ENCODE data around the gene CRTAC1. TPM values are rescaled to one million over a fixed set of nuclear protein-coding genes. Genes with fewer than 3 reads are reported as not detected.

The CRTAC1 gene
- total and polyA plus RNA-seq, 10 of the 15 experiments (the other 5 are each of a cell fraction or from before 2014, with no cell fraction given): 0.10 TPM; not detected in 9

DNA sequence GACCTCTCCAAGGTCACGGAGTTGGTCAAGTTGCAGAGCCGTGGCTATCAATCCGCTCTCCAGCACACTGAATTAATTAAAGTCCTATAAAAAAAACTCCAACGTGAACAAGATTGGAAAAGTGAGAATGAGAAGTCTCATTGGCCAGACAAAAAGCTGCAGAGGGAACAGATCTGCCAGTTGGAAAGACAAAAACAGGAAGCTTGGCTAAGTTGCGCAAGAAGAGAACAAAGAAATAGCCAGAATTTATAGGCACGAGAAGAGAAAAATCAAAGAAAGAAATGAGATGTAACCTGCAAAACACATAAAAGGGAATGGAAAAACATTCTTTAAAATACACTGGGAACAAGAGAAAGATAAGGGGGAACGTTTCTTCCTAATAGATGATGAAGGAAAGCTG lies 45.7 kb upstream of the CRTAC1 start (continued):
- TF ChIP-seq MEF2A (IDR thresholded peaks at IDR 0.05; ENCODE audit: insufficient read depth, low read depth, low read length): no peak
- TF ChIP-seq, protein P1, sequence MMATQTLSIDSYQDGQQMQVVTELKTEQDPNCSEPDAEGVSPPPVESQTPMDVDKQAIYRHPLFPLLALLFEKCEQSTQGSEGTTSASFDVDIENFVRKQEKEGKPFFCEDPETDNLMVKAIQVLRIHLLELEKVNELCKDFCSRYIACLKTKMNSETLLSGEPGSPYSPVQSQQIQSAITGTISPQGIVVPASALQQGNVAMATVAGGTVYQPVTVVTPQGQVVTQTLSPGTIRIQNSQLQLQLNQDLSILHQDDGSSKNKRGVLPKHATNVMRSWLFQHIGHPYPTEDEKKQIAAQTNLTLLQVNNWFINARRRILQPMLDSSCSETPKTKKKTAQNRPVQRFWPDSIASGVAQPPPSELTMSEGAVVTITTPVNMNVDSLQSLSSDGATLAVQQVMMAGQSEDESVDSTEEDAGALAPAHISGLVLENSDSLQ (IDR thresholded peaks at IDR 0.05): no peak
- TF ChIP-seq NR2F1 (conservative IDR thresholded peaks at IDR 0.05): no peak
- no peak for TF ChIP-seq IRF4 (IDR thresholded peaks at IDR 0.05; ENCODE audit: low read depth, low read length)
- TF ChIP-seq MXI1 (IDR thresholded peaks at IDR 0.05; ENCODE audit: low read depth, low read length): no peak
- TF ChIP-seq ASH2L (IDR thresholded peaks at IDR 0.05; ENCODE audit: borderline replicate concordance, low read depth): no peak
- no peak for TF ChIP-seq NR2C2 (IDR thresholded peaks at IDR 0.05; ENCODE audit: borderline replicate concordance, control insufficient read depth, insufficient read length, low read depth)
- TF ChIP-seq, protein P2, sequence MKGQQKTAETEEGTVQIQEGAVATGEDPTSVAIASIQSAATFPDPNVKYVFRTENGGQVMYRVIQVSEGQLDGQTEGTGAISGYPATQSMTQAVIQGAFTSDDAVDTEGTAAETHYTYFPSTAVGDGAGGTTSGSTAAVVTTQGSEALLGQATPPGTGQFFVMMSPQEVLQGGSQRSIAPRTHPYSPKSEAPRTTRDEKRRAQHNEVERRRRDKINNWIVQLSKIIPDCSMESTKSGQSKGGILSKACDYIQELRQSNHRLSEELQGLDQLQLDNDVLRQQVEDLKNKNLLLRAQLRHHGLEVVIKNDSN (IDR thresholded peaks at IDR 0.05; ENCODE audit: borderline replicate concordance, extremely low read length, insufficient read depth, low read depth, low read length): no peak
- no peak for TF ChIP-seq TCF12 (IDR thresholded peaks at IDR 0.05; ENCODE audit: low read depth, low read length)

DNA sequence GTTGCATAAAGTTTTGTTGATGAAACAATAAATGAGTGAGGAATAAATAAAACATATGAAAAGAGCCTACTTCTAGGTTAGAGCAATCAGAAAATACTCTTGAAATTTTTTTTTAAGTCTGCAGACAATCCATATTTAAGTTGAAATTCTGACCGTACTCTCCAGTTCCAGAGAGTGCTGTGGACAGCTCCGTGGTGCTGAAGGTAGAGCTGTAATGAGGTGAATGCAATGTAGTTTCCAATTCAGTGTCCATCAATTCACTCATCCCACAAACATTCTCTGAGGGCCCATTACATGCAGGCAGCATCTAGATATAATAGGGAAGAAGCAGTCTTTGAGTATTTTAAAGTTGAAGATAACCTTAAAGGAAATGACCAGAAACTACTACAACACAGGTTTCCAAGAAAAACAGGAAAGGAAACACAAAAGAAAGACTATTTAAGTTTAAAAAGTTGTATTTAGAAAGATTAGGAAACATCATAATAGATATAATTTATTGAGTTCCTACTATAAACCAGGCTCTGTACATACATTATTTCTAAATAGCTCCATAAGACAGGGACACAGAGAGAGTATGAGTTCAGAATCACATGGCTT lies 44.0 kb upstream of the CRTAC1 start:
- DNase-seq (ENCODE audit: low read depth, low spot score): no peak

More for the DNA sequence above, 44.0 kb upstream of the CRTAC1 start:
- Histone ChIP-seq H3K27me3 (replicated peaks in 1 of 2; ENCODE audit: control insufficient read depth in 2 of 2, insufficient read depth in 2 of 2, low read length in 1 of 2) (no peaks in the 10 kb centered on the region), H3K4me3 (no peak overlapping the region), H3K9me3 (replicated peaks; ENCODE audit: control insufficient read depth, insufficient read depth, low read length) (no peaks in the 10 kb centered on the region), H4K20me1 (ENCODE audit: control insufficient read depth, insufficient read depth) (no peaks in the 10 kb centered on the region), H3K4me1 (ENCODE audit: control insufficient read depth, insufficient read depth, low read length) (no peaks in the 10 kb centered on the region), H3K79me2 (ENCODE audit: control insufficient read depth, insufficient read depth, low read length) (no peaks in the 10 kb centered on the region), H3K36me3 (ENCODE audit: control insufficient read depth in 2 of 2, insufficient read depth in 2 of 2, low read length in 1 of 2) (no peaks in the 10 kb centered on the region), H3K27ac (ENCODE audit: control insufficient read depth, insufficient read depth) (no peak overlapping the region), H2AFZ (ENCODE audit: control insufficient read depth, low read depth, low read length) (no peak overlapping the region), H3K9ac (ENCODE audit: control insufficient read depth, insufficient read depth, low read length) (no peak overlapping the region), H3K4me2 (ENCODE audit: control insufficient read depth, insufficient read depth) (no peak overlapping the region)
- ATAC-seq (no peak), FAIRE-seq (no peak)
- 21% methylated on average over 2 of the region's 2 CpGs for WGBS (ENCODE audit: insufficient coverage, insufficient replicate concordance, low lambda C conversion rate, missing lambda C conversion rate)
- TF ChIP-seq, protein P3, sequence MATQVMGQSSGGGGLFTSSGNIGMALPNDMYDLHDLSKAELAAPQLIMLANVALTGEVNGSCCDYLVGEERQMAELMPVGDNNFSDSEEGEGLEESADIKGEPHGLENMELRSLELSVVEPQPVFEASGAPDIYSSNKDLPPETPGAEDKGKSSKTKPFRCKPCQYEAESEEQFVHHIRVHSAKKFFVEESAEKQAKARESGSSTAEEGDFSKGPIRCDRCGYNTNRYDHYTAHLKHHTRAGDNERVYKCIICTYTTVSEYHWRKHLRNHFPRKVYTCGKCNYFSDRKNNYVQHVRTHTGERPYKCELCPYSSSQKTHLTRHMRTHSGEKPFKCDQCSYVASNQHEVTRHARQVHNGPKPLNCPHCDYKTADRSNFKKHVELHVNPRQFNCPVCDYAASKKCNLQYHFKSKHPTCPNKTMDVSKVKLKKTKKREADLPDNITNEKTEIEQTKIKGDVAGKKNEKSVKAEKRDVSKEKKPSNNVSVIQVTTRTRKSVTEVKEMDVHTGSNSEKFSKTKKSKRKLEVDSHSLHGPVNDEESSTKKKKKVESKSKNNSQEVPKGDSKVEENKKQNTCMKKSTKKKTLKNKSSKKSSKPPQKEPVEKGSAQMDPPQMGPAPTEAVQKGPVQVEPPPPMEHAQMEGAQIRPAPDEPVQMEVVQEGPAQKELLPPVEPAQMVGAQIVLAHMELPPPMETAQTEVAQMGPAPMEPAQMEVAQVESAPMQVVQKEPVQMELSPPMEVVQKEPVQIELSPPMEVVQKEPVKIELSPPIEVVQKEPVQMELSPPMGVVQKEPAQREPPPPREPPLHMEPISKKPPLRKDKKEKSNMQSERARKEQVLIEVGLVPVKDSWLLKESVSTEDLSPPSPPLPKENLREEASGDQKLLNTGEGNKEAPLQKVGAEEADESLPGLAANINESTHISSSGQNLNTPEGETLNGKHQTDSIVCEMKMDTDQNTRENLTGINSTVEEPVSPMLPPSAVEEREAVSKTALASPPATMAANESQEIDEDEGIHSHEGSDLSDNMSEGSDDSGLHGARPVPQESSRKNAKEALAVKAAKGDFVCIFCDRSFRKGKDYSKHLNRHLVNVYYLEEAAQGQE (IDR thresholded peaks at IDR 0.05; ENCODE audit: low read depth, low read length): peak; percentile 87
- TF ChIP-seq SMAD5 (IDR thresholded peaks at IDR 0.05; ENCODE audit: low read depth): no peak
- CTCF ChIA-PET: no interaction called here
- SMC1A ChIA-PET (ENCODE audit: uncharacterized antibody, unreplicated experiment): no interaction called here
- in situ Hi-C loops (cut with MboI): no loop called here
- POLR2A ChIA-PET: no interaction called here
- RAD21 ChIA-PET (ENCODE audit: unreplicated experiment): no interaction called here
- no TSS peak for BruUV-seq (replicated peaks)
- intact Hi-C loops (cut with micrococcal nuclease; ENCODE audit: unreplicated experiment): no loop called here

Data from GM12878 (cell line).